ENCODE measurements around the gene PGAM1.

PGAM1 gene

DNA sequence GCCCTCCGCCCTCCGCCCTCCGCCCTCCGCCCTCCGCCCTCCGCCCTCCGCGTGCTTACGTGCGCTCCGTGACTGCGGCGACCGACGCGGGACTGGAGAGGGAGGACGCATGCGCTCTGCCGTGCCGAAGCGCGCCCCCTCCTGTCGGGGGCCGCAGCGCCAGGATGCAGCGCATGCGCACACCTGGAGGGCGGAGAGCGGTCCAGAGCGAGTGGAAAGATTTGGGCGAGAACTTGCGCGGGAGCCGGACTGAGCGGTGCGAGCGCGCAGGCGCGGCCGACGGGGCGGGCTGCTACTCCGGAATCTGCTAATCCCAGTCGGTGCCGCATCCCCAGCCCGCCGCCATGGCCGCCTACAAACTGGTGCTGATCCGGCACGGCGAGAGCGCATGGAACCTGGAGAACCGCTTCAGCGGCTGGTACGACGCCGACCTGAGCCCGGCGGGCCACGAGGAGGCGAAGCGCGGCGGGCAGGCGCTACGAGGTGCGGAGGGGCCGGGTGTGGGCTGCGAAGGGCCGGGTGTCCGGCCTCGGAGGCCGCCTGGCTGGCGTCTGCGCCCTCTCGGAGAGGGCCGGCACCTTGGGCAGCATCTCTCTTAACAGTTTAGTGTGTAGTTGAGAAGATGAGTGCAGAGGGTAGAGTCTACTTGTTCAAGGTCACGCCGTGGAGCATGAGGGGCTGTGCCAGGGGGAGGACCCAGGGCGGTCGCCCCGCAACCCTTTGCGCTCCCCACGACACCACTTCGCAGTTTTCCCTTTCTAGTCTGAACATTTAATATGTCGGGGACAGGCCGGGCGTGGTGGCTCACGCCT is at the start of gene PGAM1 (continued):
- TF ChIP-seq ZNF449 (tag by site-specific recombination; IDR thresholded peaks at IDR 0.05) (no peak), ZNF211 (tag by site-specific recombination; IDR thresholded peaks at IDR 0.05; ENCODE audit: low read depth) (no peak), ZNF169 (tag by site-specific recombination; IDR thresholded peaks at IDR 0.05) (no peak), PRDM4 (tag by site-specific recombination; IDR thresholded peaks at IDR 0.05) (no peak), ZNF121 (tag by site-specific recombination; IDR thresholded peaks at IDR 0.05) (no peak), ZNF10 (tag by site-specific recombination; IDR thresholded peaks at IDR 0.05) (no peak), ZNF555 (tag by site-specific recombination; conservative IDR thresholded peaks at IDR 0.05) (no peak), EGR2 (tag by site-specific recombination; IDR thresholded peaks at IDR 0.05; ENCODE audit: low read depth) (no peak; the same call in 1 of the 2 replicates), ZBTB6 (tag by site-specific recombination; IDR thresholded peaks at IDR 0.05) (no peak), ZNF132 (tag by site-specific recombination; IDR thresholded peaks at IDR 0.05; ENCODE audit: borderline replicate concordance) (no peak), ZNF391 (tag by site-specific recombination; IDR thresholded peaks at IDR 0.05; ENCODE audit: borderline replicate concordance, low read depth) (no peak), BCL11A (tag by site-specific recombination; IDR thresholded peaks at IDR 0.05; ENCODE audit: low read depth) (no peak), ZBTB26 (tag by site-specific recombination; optimal IDR thresholded peaks at IDR 0.05) (peak; percentile 94), KLF8 (tag by site-specific recombination; IDR thresholded peaks at IDR 0.05) (peak; percentile 64; the same call in 1 of the 2 replicates), ZNF558 (tag by site-specific recombination; IDR thresholded peaks at IDR 0.05) (no peak), ZNF174 (tag by site-specific recombination; IDR thresholded peaks at IDR 0.05) (no peak), ZNF292 (tag by site-specific recombination; IDR thresholded peaks at IDR 0.05; ENCODE audit: borderline replicate concordance, low read depth) (no peak), ZNF473 (tag by site-specific recombination; IDR thresholded peaks at IDR 0.05) (no peak), MYNN (tag by site-specific recombination; IDR thresholded peaks at IDR 0.05; ENCODE audit: borderline replicate concordance) (no peak), ZNF19 (tag by site-specific recombination; IDR thresholded peaks at IDR 0.05; ENCODE audit: low read depth) (no peak), ZNF416 (tag by site-specific recombination; IDR thresholded peaks at IDR 0.05) (no peak), ZNF664 (tag by site-specific recombination; IDR thresholded peaks at IDR 0.05) (no peak), ZFP41 (tag by site-specific recombination; IDR thresholded peaks at IDR 0.05; ENCODE audit: borderline replicate concordance) (no peak), ZNF37A (tag by site-specific recombination; IDR thresholded peaks at IDR 0.05) (no peak), ZNF324 (tag by site-specific recombination; IDR thresholded peaks at IDR 0.05) (no peak), ZNF24 (tag by site-specific recombination; IDR thresholded peaks at IDR 0.05) (no peak), KLF9 (tag by site-specific recombination; IDR thresholded peaks at IDR 0.05; ENCODE audit: low read depth) (peak; percentile 21), HOXD13 (CRISPR knock-in tag; IDR thresholded peaks at IDR 0.05; ENCODE audit: borderline replicate concordance) (no peak), KLF1 (tag by site-specific recombination; IDR thresholded peaks at IDR 0.05) (0 out of 2 replicates have a peak, but pooled peaks have one; percentile 32)
- TF ChIP-seq, protein P1, sequence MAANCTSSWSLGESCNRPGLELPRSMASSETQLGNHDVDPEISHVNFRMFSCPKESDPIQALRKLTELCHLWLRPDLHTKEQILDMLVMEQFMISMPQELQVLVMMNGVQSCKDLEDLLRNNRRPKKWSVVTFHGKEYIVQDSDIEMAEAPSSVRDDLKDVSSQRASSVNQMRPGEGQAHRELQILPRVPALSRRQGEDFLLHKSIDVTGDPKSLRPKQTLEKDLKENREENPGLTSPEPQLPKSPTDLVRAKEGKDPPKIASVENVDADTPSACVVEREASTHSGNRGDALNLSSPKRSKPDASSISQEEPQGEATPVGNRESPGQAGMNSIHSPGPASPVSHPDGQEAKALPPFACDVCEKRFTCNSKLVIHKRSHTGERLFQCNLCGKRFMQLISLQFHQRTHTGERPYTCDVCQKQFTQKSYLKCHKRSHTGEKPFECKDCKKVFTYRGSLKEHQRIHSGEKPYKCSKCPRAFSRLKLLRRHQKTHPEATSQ (tag by site-specific recombination; IDR thresholded peaks at IDR 0.05): no peak
- TF ChIP-seq, protein P2, sequence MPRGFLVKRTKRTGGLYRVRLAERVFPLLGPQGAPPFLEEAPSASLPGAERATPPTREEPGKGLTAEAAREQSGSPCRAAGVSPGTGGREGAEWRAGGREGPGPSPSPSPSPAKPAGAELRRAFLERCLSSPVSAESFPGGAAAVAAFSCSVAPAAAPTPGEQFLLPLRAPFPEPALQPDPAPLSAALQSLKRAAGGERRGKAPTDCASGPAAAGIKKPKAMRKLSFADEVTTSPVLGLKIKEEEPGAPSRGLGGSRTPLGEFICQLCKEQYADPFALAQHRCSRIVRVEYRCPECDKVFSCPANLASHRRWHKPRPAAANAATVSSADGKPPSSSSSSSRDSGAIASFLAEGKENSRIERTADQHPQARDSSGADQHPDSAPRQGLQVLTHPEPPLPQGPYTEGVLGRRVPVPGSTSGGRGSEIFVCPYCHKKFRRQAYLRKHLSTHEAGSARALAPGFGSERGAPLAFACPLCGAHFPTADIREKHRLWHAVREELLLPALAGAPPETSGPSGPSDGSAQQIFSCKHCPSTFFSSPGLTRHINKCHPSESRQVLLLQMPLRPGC (tag by site-specific recombination; IDR thresholded peaks at IDR 0.05): peak; percentile 56

Data from HEK293 (cell line).